HG03045 (cell line): ENCODE data around the gene ERGIC1.
"Not testable (repeated sequence)": the region's sequence is repeated elsewhere in the genome, so short reads cannot be mapped to it uniquely, and the experiment has no call there.

Experiments
- ATAC-seq: cut with Tn5 transposase; IDR thresholded peaks from one replicate; pipeline ENCODE4 v1.9.1; 2021; ENCODE audit warnings: mild to moderate bottlenecking, moderate library complexity; ENCODE audit not compliant: unreplicated experiment

ERGIC1 gene

GRCh38 chr5:172846249-172846648 is 12.2 kb downstream of the ERGIC1 start:
- no peak for ATAC-seq

GRCh38 chr5:172846677-172847076 is 12.6 kb downstream of the ERGIC1 start:
- no peak for ATAC-seq

- not testable (repeated sequence) for ATAC-seq
These were observed 13.5 kb downstream of the ERGIC1 start for GRCh38 chr5:172847584-172847983.

- no peak for ATAC-seq
These were observed 14.4 kb downstream of the ERGIC1 start for GRCh38 chr5:172848419-172848818.

- peak; percentile 45 for ATAC-seq
These were observed 15.8 kb downstream of the ERGIC1 start for GRCh38 chr5:172849606-172850453.

GRCh38 chr5:172850454-172850797 is 16.4 kb downstream of the ERGIC1 start:
- ATAC-seq: no peak

- not testable (repeated sequence) for ATAC-seq
These were observed 17.2 kb downstream of the ERGIC1 start for GRCh38 chr5:172851254-172851653.

- ATAC-seq: no peak
These were observed 18.7 kb downstream of the ERGIC1 start for GRCh38 chr5:172852490-172853354.

- no peak for ATAC-seq
These were observed 19.4 kb downstream of the ERGIC1 start for GRCh38 chr5:172853355-172853975.

- ATAC-seq: no peak
These were observed 20.4 kb downstream of the ERGIC1 start for GRCh38 chr5:172854451-172854871.

GRCh38 chr5:172854971-172855370 is 20.9 kb downstream of the ERGIC1 start:
- no peak for ATAC-seq

GRCh38 chr5:172855597-172856292 is 21.7 kb downstream of the ERGIC1 start:
- no peak for ATAC-seq

- ATAC-seq: no peak
These were observed 22.3 kb downstream of the ERGIC1 start for GRCh38 chr5:172856336-172856735.

- no peak for ATAC-seq
These were observed 23.9 kb downstream of the ERGIC1 start for GRCh38 chr5:172857982-172858381.

GRCh38 chr5:172858511-172858989 is 24.5 kb downstream of the ERGIC1 start:
- no peak for ATAC-seq

- no peak for ATAC-seq
These were observed 25.1 kb downstream of the ERGIC1 start for GRCh38 chr5:172858990-172859811.

GRCh38 chr5:172859966-172860365 is 25.9 kb downstream of the ERGIC1 start:
- no peak for ATAC-seq

GRCh38 chr5:172860520-172861443 is 26.7 kb downstream of the ERGIC1 start:
- ATAC-seq: no peak

GRCh38 chr5:172861461-172861860 is 27.4 kb downstream of the ERGIC1 start:
- ATAC-seq: no peak
